GM19468 (cell line): ENCODE data around the gene ST6GAL2.

Experiments used
- ATAC-seq: cut with Tn5 transposase; IDR thresholded peaks from one replicate; pipeline ENCODE4 v1.9.1; 2021; ENCODE audit warnings: mild to moderate bottlenecking, moderate library complexity, moderate number of reproducible peaks; ENCODE audit not compliant: unreplicated experiment; ENCODE audit errors: extremely low read depth

Gene ST6GAL2

DNA sequence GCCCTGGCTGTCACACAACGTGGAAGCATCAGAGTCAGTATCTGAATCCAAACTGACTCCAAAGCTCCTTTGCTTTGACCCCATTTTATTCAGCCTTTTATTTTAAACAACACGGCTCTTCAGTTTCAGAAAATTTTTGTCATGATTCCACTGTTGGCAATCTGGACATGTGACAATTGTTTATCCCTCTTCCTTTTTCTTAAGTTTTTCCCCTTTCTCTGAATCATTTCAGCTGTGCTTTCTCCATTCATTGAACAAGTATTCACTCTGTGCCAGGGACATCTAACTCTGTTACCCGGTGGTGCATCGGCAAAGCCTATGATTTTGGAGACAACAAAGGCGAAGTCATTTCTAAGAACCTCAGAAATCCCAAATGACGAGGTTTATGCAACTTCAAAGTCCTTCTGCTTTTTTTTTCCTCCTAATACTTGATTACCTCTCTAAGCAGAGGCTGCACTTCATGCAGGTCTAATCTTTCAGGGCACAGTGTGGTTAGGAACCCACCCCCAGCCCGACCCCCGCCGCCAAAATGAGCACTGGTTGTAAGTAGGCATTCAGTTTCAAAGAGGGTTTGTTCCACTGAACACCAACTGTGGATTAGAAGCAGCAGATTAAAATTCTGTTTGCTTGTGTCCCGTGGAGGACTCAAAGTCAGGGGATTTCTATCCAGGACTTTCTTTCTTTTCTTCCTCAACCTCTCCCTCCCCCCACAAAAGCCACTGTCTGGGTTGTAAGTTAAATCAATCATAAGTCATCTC is 18.6 kb downstream of the ST6GAL2 start:
- no peak for ATAC-seq

DNA sequence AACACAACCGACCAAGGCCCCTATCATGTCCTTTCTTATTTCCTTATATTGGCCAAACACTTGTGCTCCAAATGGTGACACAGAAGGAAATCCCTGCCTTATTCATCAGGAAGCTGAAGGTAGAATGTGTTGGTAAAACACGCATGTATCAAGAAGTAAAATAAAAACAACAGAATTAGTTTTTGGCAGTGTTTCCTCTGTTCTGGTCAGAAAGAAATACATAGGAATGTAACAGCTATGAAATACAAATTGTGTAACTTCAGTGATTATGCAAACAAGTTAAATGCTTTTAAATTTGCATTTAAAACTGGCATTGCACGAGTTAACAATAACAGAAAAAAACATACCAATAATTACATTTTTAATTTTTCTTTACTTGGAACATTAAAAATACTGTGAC is 19.3 kb downstream of the ST6GAL2 start:
- ATAC-seq, result no peak

DNA sequence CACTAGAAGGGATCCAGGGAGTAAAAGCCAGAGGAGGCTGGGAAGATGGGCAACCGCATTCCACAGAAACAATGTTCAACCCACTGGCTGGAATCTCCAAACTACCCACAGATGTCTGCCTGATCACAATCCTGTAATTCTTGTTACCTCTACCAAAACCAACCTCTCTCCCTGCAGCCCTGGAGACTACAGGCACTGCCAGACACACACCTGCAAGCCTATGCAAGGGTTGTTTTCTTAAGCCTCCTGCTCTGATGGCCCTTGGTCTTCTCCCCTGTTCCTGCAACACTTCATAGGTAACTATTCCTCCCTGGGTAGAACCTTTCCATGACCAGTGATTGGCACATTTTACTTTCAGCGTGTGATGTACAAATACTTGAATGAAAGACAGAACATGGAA is 21.9 kb downstream of the ST6GAL2 start:
- no peak for ATAC-seq

DNA sequence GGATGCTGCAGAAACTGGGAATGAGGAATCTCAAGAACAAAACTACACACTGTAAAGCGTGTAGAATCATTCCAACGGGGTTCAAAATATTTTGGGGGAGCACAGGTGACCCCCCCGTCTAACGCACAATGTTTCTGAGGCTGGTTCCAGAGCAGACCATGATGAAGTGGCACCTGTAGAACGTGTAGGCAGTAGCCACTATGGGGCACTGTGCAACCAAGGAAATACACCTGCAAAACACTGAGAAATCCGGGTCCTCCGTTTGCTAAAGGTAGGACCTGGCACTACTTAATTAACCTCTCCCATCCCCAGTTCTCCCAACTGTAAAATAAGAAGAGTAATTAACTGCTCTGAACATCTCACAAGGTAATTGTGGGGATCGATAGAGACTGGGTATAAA is 22.6 kb downstream of the ST6GAL2 start:
- no peak for ATAC-seq

DNA sequence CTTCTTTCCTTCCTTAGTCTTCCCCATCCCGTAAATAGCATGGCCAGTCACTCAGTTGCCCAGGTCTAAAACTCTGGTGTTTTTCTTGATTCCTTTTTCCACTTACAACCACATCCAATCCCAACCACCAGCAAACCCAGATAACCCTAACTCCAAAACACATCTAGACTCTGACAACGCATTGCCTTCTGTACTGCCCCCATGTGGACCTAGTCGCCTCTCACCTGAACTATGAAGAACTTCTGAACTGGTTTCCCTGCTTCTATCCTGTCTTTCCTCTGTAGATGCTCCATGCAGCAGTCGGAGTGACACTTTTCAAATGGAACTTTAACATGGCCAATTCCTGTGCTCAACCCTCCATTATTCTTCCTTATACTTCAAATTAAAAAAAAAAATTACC is 26.5 kb downstream of the ST6GAL2 start:
- no peak for ATAC-seq

DNA sequence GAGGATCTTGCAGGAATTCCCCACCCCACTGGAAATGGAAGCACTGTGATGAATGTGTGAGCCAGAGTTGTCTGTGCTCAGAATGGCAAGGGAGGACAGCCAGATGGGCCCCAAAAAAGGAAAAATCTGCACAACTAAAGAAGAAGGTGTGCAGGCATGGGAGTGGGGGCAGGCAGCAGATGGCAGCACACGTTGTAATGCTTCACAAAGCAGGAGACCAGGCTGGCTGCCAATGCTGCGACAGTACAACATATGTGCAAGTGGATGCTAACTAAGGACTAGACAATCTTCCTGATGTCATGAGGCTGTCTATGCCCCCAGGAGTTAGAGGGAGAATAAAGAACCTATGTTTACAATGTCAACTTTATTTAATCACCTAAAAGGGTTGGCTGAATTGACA is 27.2 kb downstream of the ST6GAL2 start:
- ATAC-seq, result no peak

DNA sequence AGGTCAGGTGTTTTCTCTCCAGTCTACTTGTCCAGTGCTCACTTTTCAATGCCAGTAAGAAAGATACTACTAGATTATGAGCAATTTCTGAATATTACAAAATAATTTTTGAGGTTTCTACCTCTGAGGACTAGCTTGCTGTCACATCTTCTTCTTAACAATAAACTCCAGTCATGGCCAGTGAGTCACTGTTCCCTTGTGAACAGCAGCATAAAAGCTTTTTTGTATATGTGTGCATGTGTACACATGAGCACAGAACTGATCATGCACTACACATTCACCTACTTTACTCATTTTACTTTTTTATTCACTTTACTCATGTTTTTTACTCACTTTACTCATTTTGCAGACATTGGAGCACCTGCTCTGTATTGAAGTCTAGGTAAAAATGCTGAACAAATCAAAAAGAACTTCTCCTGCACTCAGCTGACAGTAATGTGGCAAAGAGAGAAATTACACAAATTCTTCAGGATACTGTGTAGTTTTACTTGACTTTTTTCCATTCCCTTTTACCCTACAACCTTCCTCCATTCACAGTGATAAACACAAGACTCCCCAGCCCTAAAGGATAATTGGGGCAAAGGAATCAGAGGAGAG is 28.0 kb downstream of the ST6GAL2 start:
- ATAC-seq, result no peak

DNA sequence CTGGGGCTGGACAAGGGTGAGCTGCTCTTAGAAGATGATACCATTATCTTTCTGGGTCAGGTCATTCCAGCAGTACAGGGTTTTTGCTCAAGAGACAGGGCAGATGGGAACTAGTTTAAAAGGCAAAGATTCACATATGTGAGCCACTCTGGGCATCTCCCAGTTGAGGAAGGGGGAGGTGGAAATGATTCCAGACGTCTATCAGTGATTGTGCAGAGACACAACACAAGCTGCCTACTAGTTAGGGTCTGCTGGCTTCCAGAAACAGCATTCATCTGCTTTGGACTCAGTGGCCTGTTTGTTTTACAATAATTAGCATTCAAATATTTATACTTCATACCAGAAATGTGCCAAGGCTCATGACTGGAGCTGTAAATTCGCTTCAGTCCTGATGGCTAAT is 32.3 kb downstream of the ST6GAL2 start:
- ATAC-seq, result no peak

DNA sequence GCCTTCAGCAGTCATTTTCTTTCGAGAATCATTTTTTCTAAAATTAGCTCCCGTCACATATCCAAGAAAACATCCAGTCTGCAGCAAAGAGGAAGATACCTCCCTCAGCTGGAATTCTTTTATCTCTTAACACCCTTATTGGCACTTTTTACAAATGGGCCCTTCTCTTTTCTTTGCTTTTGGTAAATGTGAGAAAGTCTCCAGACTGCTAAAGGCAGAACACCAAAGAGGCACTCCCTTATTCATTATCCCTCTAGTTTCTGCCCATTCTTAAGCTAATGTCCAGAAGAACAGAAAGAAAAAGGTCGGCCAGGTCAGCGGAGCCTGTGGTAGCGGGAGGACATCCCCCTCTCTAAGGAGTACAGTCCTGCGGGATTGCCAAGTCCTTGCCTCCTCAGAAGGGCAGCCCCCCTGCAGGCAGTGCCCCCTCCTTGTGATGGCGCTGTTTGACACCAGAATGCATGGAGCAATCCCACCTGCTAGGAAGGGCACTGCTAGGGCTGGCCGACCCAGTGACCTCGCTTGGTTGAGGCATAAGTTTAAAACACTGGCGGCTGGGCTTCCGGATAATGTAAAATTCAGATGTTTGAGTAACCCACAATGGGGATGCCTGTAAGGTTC is 34.0 kb downstream of the ST6GAL2 start:
- ATAC-seq, result no peak

DNA sequence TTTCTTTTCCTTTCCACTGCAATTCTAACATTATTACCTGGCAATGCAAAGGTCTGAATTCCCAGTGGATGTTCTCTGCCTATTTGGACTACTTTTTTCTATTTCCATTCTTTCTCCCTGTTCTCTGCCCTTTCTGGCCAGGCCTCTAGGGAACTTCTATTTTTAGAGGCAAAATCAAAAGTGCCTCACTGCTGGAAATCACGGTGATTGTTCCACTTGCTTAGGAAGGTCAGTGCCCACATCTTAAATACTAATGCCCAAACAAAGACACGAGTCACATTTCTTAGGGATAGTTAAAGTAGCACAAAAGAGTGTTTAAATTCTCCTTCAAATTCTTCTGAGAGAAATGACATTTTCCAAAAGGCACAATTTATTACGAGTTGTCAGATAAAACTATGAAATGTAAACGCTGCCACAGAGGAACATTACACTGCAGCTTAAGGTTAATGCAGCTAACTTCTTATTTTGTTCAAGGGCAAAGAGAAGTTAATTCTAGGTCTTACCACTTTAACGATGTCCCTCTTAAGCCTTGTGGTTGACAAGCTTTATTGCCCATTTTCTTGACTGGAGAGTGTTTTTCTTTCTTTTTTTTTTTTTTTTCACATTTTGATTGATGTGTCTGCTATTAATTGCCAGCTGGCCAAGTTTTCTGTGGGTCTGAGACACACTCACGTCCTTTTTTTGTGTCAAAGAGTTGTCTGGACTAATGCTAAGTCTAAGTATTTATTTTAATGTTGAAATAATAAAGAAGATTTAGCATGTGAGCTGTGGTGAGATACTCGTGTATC is 34.7 kb downstream of the ST6GAL2 start:
- no peak for ATAC-seq

DNA sequence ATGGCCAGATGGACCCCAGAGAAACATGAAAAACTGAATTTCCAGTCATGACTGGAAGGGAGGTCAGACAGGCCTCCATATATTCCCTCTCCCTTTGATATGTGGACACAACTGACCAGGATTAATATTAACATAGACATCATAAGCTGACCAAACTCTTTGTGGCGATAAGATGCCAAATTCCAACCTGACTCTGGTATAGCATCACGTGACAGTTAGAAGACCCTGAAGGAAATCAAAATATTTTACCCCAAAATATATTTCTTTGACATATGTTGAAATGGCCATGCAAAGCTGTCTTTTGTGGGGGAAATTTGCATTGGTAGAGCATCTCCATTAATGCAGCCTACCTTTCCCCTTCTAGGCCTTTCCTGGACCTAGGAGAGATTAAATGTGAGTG is 36.7 kb downstream of the ST6GAL2 start:
- ATAC-seq, result no peak

DNA sequence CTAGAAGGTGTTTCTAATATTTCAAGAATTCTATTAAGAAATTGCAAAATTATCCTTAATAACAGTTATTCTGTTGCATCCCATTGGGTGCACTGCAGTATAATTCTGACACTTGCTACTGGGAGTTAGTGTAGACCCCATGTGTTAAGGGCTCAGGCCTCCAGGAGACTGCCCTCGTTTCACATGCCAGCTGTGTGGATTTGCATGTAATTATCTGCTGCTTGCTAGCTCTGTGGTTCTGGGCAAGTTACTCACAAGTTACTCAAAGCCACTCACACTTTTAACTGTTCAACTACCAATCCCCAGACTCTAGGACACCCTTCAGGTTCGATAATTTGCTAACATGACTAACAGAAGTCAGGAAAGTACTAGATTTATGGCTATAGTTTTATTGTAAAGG is 38.6 kb downstream of the ST6GAL2 start:
- ATAC-seq, result no peak

DNA sequence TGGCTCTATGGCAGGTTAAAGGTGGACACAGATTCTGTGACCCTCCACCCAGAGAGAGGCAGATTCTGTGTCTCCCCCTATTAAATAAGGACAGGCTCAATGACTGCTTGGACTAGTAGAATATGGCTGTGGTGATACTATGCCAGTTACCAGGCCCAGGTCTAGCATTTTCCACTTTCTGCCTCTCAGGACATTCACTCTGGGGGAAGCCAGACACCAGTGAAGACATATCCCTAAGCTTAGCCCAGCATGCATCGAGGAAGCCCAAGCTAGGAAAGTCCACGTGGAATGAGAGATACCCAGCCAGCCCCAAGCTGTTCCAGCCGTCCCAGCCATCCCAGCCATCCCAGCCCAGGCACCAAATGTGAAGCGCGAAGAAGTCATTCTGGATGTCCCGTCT is 40.3 kb downstream of the ST6GAL2 start:
- ATAC-seq, result no peak

DNA sequence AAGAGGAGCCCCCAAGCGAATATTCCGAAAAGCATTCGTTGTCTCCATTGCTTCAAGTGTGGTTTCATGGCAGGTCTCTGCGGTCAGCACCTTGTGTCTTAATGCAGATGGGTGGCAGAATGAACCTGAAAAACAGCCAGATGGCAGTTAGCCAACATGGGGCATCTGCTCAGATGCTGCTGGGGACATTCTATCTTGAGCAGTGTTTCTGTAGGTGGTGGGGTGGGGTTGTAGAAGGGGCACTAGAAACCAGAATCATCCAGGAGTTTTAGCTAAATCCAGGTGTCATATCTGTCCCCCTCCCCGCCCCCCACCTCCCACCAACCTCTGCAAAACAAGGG is 42.1 kb downstream of the ST6GAL2 start:
- no peak for ATAC-seq

DNA sequence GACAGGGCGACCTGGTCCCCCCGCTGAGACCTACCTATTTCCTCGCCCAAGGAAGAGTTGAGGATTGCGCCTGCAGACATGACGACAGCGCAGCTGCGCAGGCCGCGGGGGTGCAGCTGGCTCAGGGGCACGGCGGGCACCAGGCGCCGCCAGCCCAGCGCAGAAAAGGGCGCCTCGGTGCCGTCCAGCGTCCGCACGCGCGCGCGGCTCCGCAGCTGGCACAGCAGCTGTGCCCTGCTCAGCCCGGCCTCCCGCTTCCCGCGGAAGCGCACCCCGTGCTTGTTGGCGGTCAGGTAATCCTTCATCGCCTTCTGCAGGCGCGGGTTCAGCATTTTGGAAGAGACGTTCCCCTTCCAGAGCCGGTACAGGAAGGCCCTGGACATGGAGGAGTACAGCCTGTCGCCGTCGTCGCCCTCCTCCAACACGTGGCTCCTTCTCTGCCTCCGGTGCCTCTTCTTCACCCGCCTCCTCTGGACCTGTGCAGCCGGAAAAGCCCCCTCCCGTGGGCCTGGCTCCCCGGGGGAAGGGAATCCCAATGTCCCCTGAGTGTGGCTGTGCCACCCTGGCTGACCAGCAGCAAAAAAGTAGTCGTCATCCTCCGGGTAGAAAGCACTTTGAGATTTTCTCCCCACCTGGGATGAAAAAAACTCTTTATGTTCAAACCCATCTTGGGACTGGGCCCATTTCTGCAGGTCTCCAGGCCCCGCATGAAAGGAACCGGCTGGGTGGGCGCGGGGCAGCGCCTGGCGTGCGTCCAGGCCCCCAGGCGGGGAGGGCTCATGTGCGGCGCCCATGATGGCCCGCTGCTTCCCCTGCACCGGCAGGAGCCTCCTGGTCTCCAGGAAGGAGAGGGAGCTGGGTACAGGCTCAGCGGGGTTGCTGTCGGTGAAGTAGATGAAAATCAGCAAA is 42.7 kb downstream of the ST6GAL2 start:
- no peak for ATAC-seq

DNA sequence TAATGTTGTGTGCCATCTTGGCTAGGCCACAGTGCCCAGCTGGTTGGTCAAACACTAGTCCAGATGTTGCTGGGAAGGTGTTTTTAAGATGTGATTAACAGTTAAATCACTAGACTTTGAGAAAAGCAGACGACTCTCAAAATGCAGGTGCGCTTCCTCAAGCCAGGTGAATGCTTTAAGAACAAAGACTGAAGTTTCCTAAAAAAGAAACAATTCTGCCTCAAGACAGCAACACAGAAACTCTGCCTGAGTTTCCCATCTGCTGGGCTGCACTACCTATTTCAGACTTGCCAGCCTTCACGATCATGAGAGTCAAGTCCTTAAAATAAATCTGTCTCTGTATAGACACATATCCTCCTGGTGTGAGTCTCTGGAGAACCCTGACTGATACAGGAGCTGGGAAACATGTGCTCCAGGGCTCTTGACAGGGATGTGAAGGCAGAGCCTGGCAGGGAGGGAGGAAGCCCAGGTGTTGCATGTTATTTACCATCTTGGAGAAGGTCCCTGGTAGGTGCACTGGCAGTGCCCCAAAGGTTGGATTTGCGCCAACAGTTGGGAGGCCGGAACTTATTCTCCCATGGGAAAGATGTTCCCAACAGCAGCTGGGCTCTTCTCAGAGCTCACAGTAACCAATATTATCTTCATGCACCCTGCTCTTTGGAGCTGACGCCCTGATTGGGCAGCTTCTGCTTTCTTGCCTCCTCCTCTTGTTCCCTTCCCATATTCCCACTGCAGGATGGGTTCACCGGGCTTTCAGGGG is 43.9 kb downstream of the ST6GAL2 start:
- no peak for ATAC-seq

DNA sequence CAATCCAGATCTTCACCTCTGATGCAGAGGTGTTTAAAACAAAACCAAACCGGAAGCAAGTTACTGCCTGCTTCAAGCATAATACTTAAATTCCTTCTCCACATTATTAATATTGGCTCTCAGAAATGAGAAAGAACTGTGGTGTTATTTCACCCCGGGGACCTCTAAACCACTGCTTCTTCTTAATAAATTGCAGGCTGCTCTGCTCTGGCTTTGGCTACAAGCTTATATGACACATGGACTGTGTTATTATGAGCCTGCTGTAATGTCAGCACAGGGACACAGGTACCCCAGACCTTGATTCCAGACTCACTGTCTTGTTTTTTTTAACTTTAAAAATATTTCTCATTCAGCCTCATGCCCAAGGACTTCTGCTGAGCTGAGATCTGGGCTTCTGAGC is 45.1 kb downstream of the ST6GAL2 start:
- no peak for ATAC-seq

DNA sequence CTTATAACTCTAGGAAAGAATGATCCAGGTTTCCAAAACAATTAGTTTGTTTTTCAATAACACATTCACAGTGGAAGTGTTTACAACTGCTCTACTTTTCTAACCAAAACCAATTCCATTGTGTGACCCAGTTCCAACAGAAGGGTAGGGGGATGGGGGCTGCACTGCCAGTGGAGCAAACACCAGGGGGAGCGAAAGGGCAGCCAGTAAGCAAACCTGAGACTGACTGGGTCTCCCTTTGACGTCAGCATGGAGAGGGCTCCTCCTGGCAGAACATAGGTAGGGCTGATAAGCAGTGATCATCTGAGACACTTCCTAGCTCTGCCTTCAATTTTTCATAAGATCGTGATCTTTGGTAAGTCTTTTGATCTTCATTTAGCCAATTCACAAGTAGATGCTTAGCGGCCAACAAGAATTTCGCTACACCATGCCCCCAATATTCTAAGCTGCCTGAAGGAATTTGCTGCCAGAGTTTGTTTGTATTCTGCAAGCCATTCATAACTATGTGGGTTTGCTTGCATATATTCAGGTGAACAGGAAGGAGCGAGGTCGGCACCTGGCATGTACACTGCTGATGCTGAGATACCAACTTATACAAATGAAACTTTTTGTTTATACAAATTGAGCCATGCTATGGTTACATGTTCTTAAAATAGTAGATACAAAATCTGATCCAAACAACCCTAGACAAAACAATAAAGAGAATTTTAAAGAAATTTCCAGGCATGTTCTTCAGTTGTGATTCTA is 45.9 kb downstream of the ST6GAL2 start:
- no peak for ATAC-seq

DNA sequence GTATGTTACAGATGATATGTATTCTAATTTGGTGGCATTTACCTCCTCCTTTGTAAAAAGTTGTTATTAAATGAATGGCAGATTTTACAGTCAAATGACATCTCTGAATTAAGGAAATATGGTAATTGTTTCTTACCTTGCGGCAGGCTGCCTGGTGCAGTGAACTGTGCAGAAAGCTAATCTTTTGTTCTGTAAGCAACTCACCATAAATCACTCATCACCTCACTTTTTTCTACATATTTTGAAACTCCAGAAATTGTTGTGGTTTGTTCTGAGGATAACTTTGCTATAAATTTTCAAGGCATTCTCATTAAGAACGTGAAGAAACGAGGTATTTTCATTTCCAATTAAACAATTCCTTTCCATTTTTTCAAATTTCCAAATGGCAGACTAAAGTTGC is 52.7 kb downstream of the ST6GAL2 start:
- ATAC-seq, result no peak
